ENCODE results near the gene SPATA17.

The SPATA17 gene

DNA sequence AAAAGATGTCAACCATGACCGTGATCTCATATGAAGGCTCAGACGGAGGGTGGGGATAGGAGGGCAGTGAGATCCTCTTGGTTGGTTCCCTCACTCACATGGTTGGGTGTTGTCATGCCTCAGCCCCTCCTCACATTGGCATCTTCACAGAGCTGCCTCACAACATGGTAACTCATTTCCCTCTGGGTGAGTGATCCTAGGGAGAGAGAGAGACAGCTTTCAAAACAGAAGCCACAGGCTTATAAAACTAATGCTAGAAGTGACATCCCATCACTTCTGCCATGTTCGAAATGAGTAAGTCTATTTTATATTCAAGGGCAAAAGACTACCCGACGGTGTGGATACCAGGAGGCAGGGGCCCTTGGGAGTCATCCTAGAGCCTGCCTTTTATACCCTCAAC lies 145.5 kb downstream of the SPATA17 start:
- no peak overlapping the region for H2BK5ac ChIP-seq (ENCODE audit: low read depth, low read length, poor library complexity, severe bottlenecking)
- H3K9ac ChIP-seq (ENCODE audit: low read length), result no peak overlapping the region
- no peak overlapping the region for H2AK5ac ChIP-seq (ENCODE audit: low read length, severe bottlenecking)
- H3K79me1 ChIP-seq (replicated peaks; ENCODE audit: low read length, poor library complexity, severe bottlenecking), result no peaks in the 10 kb centered on the region
- H2BK120ac ChIP-seq (ENCODE audit: low read depth, low read length), result no peak overlapping the region
- no peak overlapping the region for H4K8ac ChIP-seq (ENCODE audit: low read length)
- H3K23ac ChIP-seq (ENCODE audit: low read length in 2 of 2), result no peak overlapping the region
- H2AFZ ChIP-seq (ENCODE audit: low read depth, low read length), result no peak overlapping the region
- WGBS, result 93% methylated on average over 3 of the region's 5 CpGs
- H2BK15ac ChIP-seq (ENCODE audit: low read depth, poor library complexity, severe bottlenecking), result no peak overlapping the region
- no peaks in the 10 kb centered on the region for H3K4me1 ChIP-seq (ENCODE audit: control insufficient read depth, insufficient read depth, low read depth, low read length)
- H3K4me2 ChIP-seq (ENCODE audit: low read length, poor library complexity, severe bottlenecking), result no peak overlapping the region
- no peak overlapping the region for H3K4ac ChIP-seq (ENCODE audit: low read depth in 1 of 2, low read length in 2 of 2)
- H3K36me3 ChIP-seq (ENCODE audit: control insufficient read depth in 1 of 2, insufficient read depth in 2 of 2, low read depth in 1 of 2, low read length in 2 of 2), result no peaks in the 10 kb centered on the region
- no peak overlapping the region for H4K91ac ChIP-seq (ENCODE audit: low read length)
- H3K4me3 ChIP-seq (ENCODE audit: insufficient read depth in 1 of 2, low read depth in 1 of 2, low read length in 2 of 2), result no peak overlapping the region
- no peaks in the 10 kb centered on the region for H3K27me3 ChIP-seq (ENCODE audit: control insufficient read depth in 1 of 2, insufficient read depth in 1 of 2, low read length in 2 of 2)
- H3K14ac ChIP-seq (ENCODE audit: low read length in 2 of 2), result no peak overlapping the region
- DNase-seq, result no peak
- no peak overlapping the region for H3K27ac ChIP-seq (ENCODE audit: low read length, poor library complexity, severe bottlenecking)
- no peak overlapping the region for H2BK12ac ChIP-seq (ENCODE audit: low read length in 2 of 2)
- H3K18ac ChIP-seq (ENCODE audit: low read depth in 1 of 2, low read length in 2 of 2), result no peak overlapping the region
- H3K9me3 ChIP-seq (ENCODE audit: control insufficient read depth, low read length), result no peaks in the 10 kb centered on the region

DNA sequence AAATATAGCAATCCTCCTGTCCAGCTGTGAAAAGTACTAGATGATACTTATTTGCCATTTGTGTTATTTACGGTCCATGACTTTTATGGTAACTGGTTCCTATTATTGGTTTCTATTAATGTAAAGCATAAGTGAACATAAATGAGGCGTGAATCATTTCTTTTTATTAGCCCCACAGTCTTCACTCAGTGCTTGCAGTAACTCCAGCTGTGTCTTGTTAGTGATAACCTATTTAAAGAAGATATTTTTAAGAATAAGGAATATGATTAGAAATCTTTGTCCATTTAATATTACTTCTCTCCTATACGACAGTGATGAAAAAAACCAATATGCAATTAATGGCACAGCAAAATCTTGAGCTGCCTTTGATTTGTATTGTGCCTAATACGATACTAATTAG lies 149.9 kb downstream of the SPATA17 start:
- Histone ChIP-seq H3K36me3 (ENCODE audit: control insufficient read depth in 1 of 2, insufficient read depth in 2 of 2, low read depth in 1 of 2, low read length in 2 of 2) (no peaks in the 10 kb centered on the region), H3K4me3 (ENCODE audit: insufficient read depth in 1 of 2, low read depth in 1 of 2, low read length in 2 of 2) (no peak overlapping the region), H2AK5ac (ENCODE audit: low read length, severe bottlenecking) (no peak overlapping the region), H3K4me2 (ENCODE audit: low read length, poor library complexity, severe bottlenecking) (no peak overlapping the region), H4K8ac (ENCODE audit: low read length) (no peak overlapping the region), H2BK120ac (ENCODE audit: low read depth, low read length) (no peak overlapping the region), H2BK12ac (ENCODE audit: low read length in 2 of 2) (no peak overlapping the region), H3K27me3 (ENCODE audit: control insufficient read depth in 1 of 2, insufficient read depth in 1 of 2, low read length in 2 of 2) (no peaks in the 10 kb centered on the region), H3K23ac (ENCODE audit: low read length in 2 of 2) (no peak overlapping the region), H3K18ac (ENCODE audit: low read depth in 1 of 2, low read length in 2 of 2) (no peak overlapping the region), H4K91ac (ENCODE audit: low read length) (no peak overlapping the region), H3K9ac (ENCODE audit: low read length) (no peak overlapping the region), H2AFZ (ENCODE audit: low read depth, low read length) (no peak overlapping the region), H2BK5ac (ENCODE audit: low read depth, low read length, poor library complexity, severe bottlenecking) (no peak overlapping the region), H3K27ac (ENCODE audit: low read length, poor library complexity, severe bottlenecking) (no peak overlapping the region), H3K14ac (ENCODE audit: low read length in 2 of 2) (no peak overlapping the region), H2BK15ac (ENCODE audit: low read depth, poor library complexity, severe bottlenecking) (no peak overlapping the region), H3K79me1 (replicated peaks; ENCODE audit: low read length, poor library complexity, severe bottlenecking) (no peaks in the 10 kb centered on the region), H3K9me3 (ENCODE audit: control insufficient read depth, low read length) (no peaks in the 10 kb centered on the region), H3K4ac (ENCODE audit: low read depth in 1 of 2, low read length in 2 of 2) (no peak overlapping the region), H3K4me1 (ENCODE audit: control insufficient read depth, insufficient read depth, low read depth, low read length) (no peaks in the 10 kb centered on the region)
- WGBS, result no CpG with 5 or more reads among the region's 4 CpGs
- DNase-seq, result no peak

GRCh38 chr1:217791091-217791490 lies 159.9 kb downstream of the SPATA17 start:
- 94% methylated on average over 2 of the region's 2 CpGs for WGBS
- no peaks in the 10 kb centered on the region for H3K4me1 ChIP-seq (ENCODE audit: control insufficient read depth, insufficient read depth, low read depth, low read length)
- no peaks in the 10 kb centered on the region for H3K79me1 ChIP-seq (replicated peaks; ENCODE audit: low read length, poor library complexity, severe bottlenecking)
- H2BK5ac ChIP-seq (ENCODE audit: low read depth, low read length, poor library complexity, severe bottlenecking), result no peak overlapping the region
- H3K4me3 ChIP-seq (ENCODE audit: insufficient read depth in 1 of 2, low read depth in 1 of 2, low read length in 2 of 2), result no peak overlapping the region
- no peak overlapping the region for H4K8ac ChIP-seq (ENCODE audit: low read length)
- H2AFZ ChIP-seq (ENCODE audit: low read depth, low read length), result no peak overlapping the region
- H2BK15ac ChIP-seq (ENCODE audit: low read depth, poor library complexity, severe bottlenecking), result no peak overlapping the region
- no peak overlapping the region for H3K4ac ChIP-seq (ENCODE audit: low read depth in 1 of 2, low read length in 2 of 2)
- DNase-seq, result no peak
- no peak overlapping the region for H2BK120ac ChIP-seq (ENCODE audit: low read depth, low read length)
- no peaks in the 10 kb centered on the region for H3K36me3 ChIP-seq (ENCODE audit: control insufficient read depth in 1 of 2, insufficient read depth in 2 of 2, low read depth in 1 of 2, low read length in 2 of 2)
- H3K14ac ChIP-seq (ENCODE audit: low read length in 2 of 2), result no peak overlapping the region
- no peak overlapping the region for H3K27ac ChIP-seq (ENCODE audit: low read length, poor library complexity, severe bottlenecking)
- no peak overlapping the region for H3K4me2 ChIP-seq (ENCODE audit: low read length, poor library complexity, severe bottlenecking)
- no peak overlapping the region for H3K18ac ChIP-seq (ENCODE audit: low read depth in 1 of 2, low read length in 2 of 2)
- no peak overlapping the region for H2AK5ac ChIP-seq (ENCODE audit: low read length, severe bottlenecking)
- no peaks in the 10 kb centered on the region for H3K27me3 ChIP-seq (ENCODE audit: control insufficient read depth in 1 of 2, insufficient read depth in 1 of 2, low read length in 2 of 2)
- no peak overlapping the region for H3K23ac ChIP-seq (ENCODE audit: low read length in 2 of 2)
- no peak overlapping the region for H4K91ac ChIP-seq (ENCODE audit: low read length)
- no peaks in the 10 kb centered on the region for H3K9me3 ChIP-seq (ENCODE audit: control insufficient read depth, low read length)
- no peak overlapping the region for H3K9ac ChIP-seq (ENCODE audit: low read length)
- no peak overlapping the region for H2BK12ac ChIP-seq (ENCODE audit: low read length in 2 of 2)

DNA sequence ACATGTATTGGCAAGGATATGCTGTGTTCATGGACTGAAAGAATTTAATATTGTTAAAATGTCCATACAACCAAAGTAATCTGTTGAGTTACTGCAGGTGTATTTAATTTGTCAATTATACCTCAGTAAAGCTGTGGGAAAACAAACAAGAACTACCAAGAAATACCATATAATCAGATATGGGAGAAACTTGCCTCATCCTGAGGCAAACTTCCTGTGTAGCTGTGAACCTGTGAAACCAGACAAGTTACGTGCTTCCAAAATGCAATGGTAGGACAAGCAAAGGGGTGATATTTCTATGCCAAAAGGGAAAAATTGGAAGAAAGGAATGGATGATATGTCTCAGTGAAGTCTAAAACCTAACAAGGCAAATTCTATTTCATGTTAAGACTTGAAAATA lies 174.6 kb downstream of the SPATA17 start:
- Histone ChIP-seq H3K36me3 (ENCODE audit: control insufficient read depth in 1 of 2, insufficient read depth in 2 of 2, low read depth in 1 of 2, low read length in 2 of 2) (no peaks in the 10 kb centered on the region), H2AFZ (ENCODE audit: low read depth, low read length) (no peak overlapping the region), H2BK120ac (ENCODE audit: low read depth, low read length) (no peak overlapping the region), H2BK5ac (ENCODE audit: low read depth, low read length, poor library complexity, severe bottlenecking) (no peak overlapping the region), H3K27me3 (ENCODE audit: control insufficient read depth in 1 of 2, insufficient read depth in 1 of 2, low read length in 2 of 2) (no peaks in the 10 kb centered on the region), H3K4me2 (ENCODE audit: low read length, poor library complexity, severe bottlenecking) (no peak overlapping the region), H3K9me3 (ENCODE audit: control insufficient read depth, low read length) (no peaks in the 10 kb centered on the region), H3K9ac (ENCODE audit: low read length) (no peak overlapping the region), H4K8ac (ENCODE audit: low read length) (no peak overlapping the region), H3K18ac (ENCODE audit: low read depth in 1 of 2, low read length in 2 of 2) (no peak overlapping the region), H3K4me1 (ENCODE audit: control insufficient read depth, insufficient read depth, low read depth, low read length) (no peaks in the 10 kb centered on the region), H2BK15ac (ENCODE audit: low read depth, poor library complexity, severe bottlenecking) (no peak overlapping the region), H3K23ac (ENCODE audit: low read length in 2 of 2) (no peak overlapping the region), H4K91ac (ENCODE audit: low read length) (no peak overlapping the region), H2BK12ac (ENCODE audit: low read length in 2 of 2) (no peak overlapping the region), H3K4me3 (ENCODE audit: insufficient read depth in 1 of 2, low read depth in 1 of 2, low read length in 2 of 2) (no peak overlapping the region), H3K79me1 (replicated peaks; ENCODE audit: low read length, poor library complexity, severe bottlenecking) (no peaks in the 10 kb centered on the region), H3K27ac (ENCODE audit: low read length, poor library complexity, severe bottlenecking) (no peak overlapping the region), H3K4ac (ENCODE audit: low read depth in 1 of 2, low read length in 2 of 2) (no peak overlapping the region), H3K14ac (ENCODE audit: low read length in 2 of 2) (no peak overlapping the region), H2AK5ac (ENCODE audit: low read length, severe bottlenecking) (no peak overlapping the region)
- DNase-seq, result no peak
- WGBS, result 94% methylated on average over 1 of the region's 1 CpG
